ENCODE measurements around the gene S100A11.

The S100A11 gene

GRCh38 chr1:151984313-151984956, 52.4 kb downstream of the S100A11 start:
- no peak for DNase-seq (ENCODE audit: low spot score)

All from HuH-7 (cell line).